Mesenchymal stem cell (in vitro differentiated cells and primary cell): Measurements from ENCODE around the gene LHFPL2.
A peak's percentile ranks its signal among the peaks of the same experiment; 100 is the strongest.
"Not testable (repeated sequence)": the region's sequence is repeated elsewhere in the genome, so short reads cannot be mapped to it uniquely, and the experiment has no call there.

Experiments
- DNase-seq: peaks from one replicate; pipeline ENCODE4 v3.0.0-alpha.2; 2013
- H2AFZ ChIP-seq: one replicate; pipeline ENCODE4 v1.6.1; 2013; ENCODE audit warnings: low read depth, mild to moderate bottlenecking, control low read depth, inconsistent platforms, low read length, moderate library complexity
- H2AK5ac ChIP-seq: 2 replicates; pipeline ENCODE4 v1.6.1; 2013; ENCODE audit warnings: low read length, moderate library complexity, mild to moderate bottlenecking, inconsistent platforms; ENCODE audit not compliant: severe bottlenecking
- H2BK120ac ChIP-seq: one replicate; pipeline ENCODE4 v1.6.1; 2013; ENCODE audit warnings: low read depth, mild to moderate bottlenecking, inconsistent platforms, low read length, moderate library complexity
- H2BK12ac ChIP-seq, 2 experiments: one replicate each; pipeline ENCODE4 v1.6.1; 2013; ENCODE audit warnings: inconsistent platforms in 2 of 2, low read length in 2 of 2, mild to moderate bottlenecking in 2 of 2, moderate library complexity in 2 of 2, control low read depth in 1 of 2
- H2BK15ac ChIP-seq: one replicate; pipeline ENCODE4 v1.6.1; 2013; ENCODE audit warnings: mild to moderate bottlenecking, low read depth, inconsistent platforms; ENCODE audit not compliant: poor library complexity, severe bottlenecking
- H2BK5ac ChIP-seq: 2 replicates; pipeline ENCODE4 v1.6.1; 2013; ENCODE audit warnings: low read depth, mild to moderate bottlenecking, low read length, control low read depth, inconsistent platforms; ENCODE audit not compliant: poor library complexity, severe bottlenecking
- H3K14ac ChIP-seq, 2 experiments: one replicate each; pipeline ENCODE4 v1.6.1; 2013; ENCODE audit warnings: inconsistent platforms in 2 of 2, low read length in 2 of 2, control low read depth in 1 of 2, mild to moderate bottlenecking in 1 of 2, moderate library complexity in 1 of 2
- H3K18ac ChIP-seq, 2 experiments: one replicate each; pipeline ENCODE4 v1.6.1; 2013; ENCODE audit warnings: inconsistent platforms in 2 of 2, low read length in 2 of 2, control low read depth in 1 of 2, low read depth in 1 of 2, mild to moderate bottlenecking in 1 of 2
- H3K23ac ChIP-seq, 2 experiments: one replicate each; pipeline ENCODE4 v1.6.1; 2013; ENCODE audit warnings: inconsistent platforms in 2 of 2, low read length in 2 of 2, mild to moderate bottlenecking in 2 of 2, moderate library complexity in 2 of 2, control low read depth in 1 of 2
- H3K27ac ChIP-seq: 2 replicates; pipeline ENCODE4 v1.5.1; 2013; ENCODE audit warnings: mild to moderate bottlenecking, moderate library complexity, low read length, control low read depth, inconsistent platforms; ENCODE audit not compliant: poor library complexity, severe bottlenecking
- H3K27me3 ChIP-seq, 2 experiments: 2 replicates each; pipeline versions ENCODE4 v1.6.1 to v1.7.0; 2013; ENCODE audit warnings: low read length in 2 of 2, mild to moderate bottlenecking in 2 of 2, moderate library complexity in 2 of 2, control low read depth in 1 of 2, inconsistent platforms in 1 of 2; ENCODE audit not compliant: control insufficient read depth in 1 of 2, insufficient read depth in 1 of 2
- H3K36me3 ChIP-seq, 2 experiments: 2 replicates each; pipeline versions ENCODE4 v1.6.1 to v1.7.0; 2013; ENCODE audit warnings: low read length in 2 of 2, control low read depth in 1 of 2, inconsistent platforms in 1 of 2, low read depth in 1 of 2, mild to moderate bottlenecking in 1 of 2; ENCODE audit not compliant: insufficient read depth in 2 of 2, control insufficient read depth in 1 of 2
- H3K4ac ChIP-seq, 2 experiments: one replicate each; pipeline ENCODE4 v1.6.1; 2013; ENCODE audit warnings: inconsistent platforms in 2 of 2, low read length in 2 of 2, mild to moderate bottlenecking in 2 of 2, moderate library complexity in 2 of 2, control low read depth in 1 of 2, low read depth in 1 of 2
- H3K4me1 ChIP-seq: 2 replicates; pipeline ENCODE4 v1.6.1; 2013; ENCODE audit warnings: low read depth, low read length, control low read depth; ENCODE audit not compliant: control insufficient read depth, insufficient read depth
- H3K4me2 ChIP-seq: 2 replicates; pipeline ENCODE4 v1.6.1; 2013; ENCODE audit warnings: low read length, mild to moderate bottlenecking, inconsistent platforms; ENCODE audit not compliant: poor library complexity, severe bottlenecking
- H3K4me3 ChIP-seq, 2 experiments: 2 replicates each; pipeline versions ENCODE4 v1.5.1 to v1.7.0; 2013; ENCODE audit warnings: low read length in 2 of 2, mild to moderate bottlenecking in 2 of 2, control low read depth in 1 of 2, low read depth in 1 of 2; ENCODE audit not compliant: insufficient read depth in 1 of 2
- H3K79me1 ChIP-seq: replicated peaks from 2 replicates; pipeline ENCODE4 v1.6.1; 2013; ENCODE audit warnings: mild to moderate bottlenecking, control low read depth, low read length, inconsistent platforms; ENCODE audit not compliant: poor library complexity, severe bottlenecking
- H3K9ac ChIP-seq: 2 replicates; pipeline ENCODE4 v1.7.0; 2013; ENCODE audit warnings: mild to moderate bottlenecking, low read length, moderate library complexity
- H3K9me3 ChIP-seq: 2 replicates; pipeline ENCODE4 v1.7.0; 2013; ENCODE audit warnings: mild to moderate bottlenecking, low read length; ENCODE audit not compliant: control insufficient read depth
- H4K8ac ChIP-seq: one replicate; pipeline ENCODE4 v1.6.1; 2013; ENCODE audit warnings: inconsistent platforms, mild to moderate bottlenecking, low read length, moderate library complexity
- H4K91ac ChIP-seq: one replicate; pipeline ENCODE4 v1.6.1; 2013; ENCODE audit warnings: mild to moderate bottlenecking, low read length, inconsistent platforms
- WGBS: methylation state at CpG from one replicate; pipeline ENCODE4 v1.1.7; 2013; ENCODE audit warnings: mixed read lengths; 5-methylcytosine and 5-hydroxymethylcytosine counted together

Gene LHFPL2

GRCh38 chr5:78683905-78684304 is 35.3 kb upstream of the LHFPL2 start:
- not testable (repeated sequence) for H3K4me3 ChIP-seq, H2AK5ac ChIP-seq, H3K27ac ChIP-seq, H3K4ac ChIP-seq, H2BK15ac ChIP-seq, H2BK120ac ChIP-seq, H2BK5ac ChIP-seq, H2AFZ ChIP-seq, H2BK12ac ChIP-seq, H3K4me2 ChIP-seq, H3K18ac ChIP-seq, H4K91ac ChIP-seq, H3K79me1 ChIP-seq, DNase-seq, H4K8ac ChIP-seq, H3K23ac ChIP-seq, H3K4me1 ChIP-seq, H3K9me3 ChIP-seq, H3K27me3 ChIP-seq, H3K14ac ChIP-seq, H3K9ac ChIP-seq, H3K36me3 ChIP-seq
- WGBS, result 100% methylated on average over 2 of the region's 5 CpGs

DNA sequence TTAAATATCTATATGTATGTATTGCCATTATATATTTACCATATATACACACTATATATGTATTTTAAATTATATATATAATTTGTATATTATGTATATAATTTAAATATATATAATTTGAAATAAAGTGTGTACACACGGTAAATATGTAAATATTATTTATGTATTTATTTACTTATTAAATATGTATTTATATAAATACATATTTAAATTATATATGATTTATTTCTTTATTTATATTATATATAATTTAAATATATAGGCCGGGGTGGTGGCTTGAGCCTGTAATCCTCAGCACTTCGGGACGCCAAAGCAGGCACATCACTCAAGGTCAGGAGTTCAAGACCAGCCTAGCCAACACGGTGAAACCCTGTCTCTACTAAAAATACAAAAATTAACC is 31.3 kb upstream of the LHFPL2 start:
- no peak overlapping the region for H3K9ac ChIP-seq
- H3K9me3 ChIP-seq, result no peaks in the 10 kb centered on the region
- H2BK15ac ChIP-seq, result no peak overlapping the region
- H3K27me3 ChIP-seq, result no peaks in the 10 kb centered on the region
- no peaks in the 10 kb centered on the region for H3K36me3 ChIP-seq
- H2AK5ac ChIP-seq, result no peak overlapping the region
- H4K91ac ChIP-seq, result no peak overlapping the region
- H3K27ac ChIP-seq, result no peak overlapping the region
- no peak overlapping the region for H3K23ac ChIP-seq
- no peak for DNase-seq
- H2AFZ ChIP-seq, result no peak overlapping the region
- no peak overlapping the region for H2BK12ac ChIP-seq
- H2BK5ac ChIP-seq, result no peak overlapping the region
- H3K14ac ChIP-seq, result no peak overlapping the region
- 100% methylated on average over 3 of the region's 5 CpGs for WGBS
- H3K4ac ChIP-seq, result no peak overlapping the region
- no peaks in the 10 kb centered on the region for H3K79me1 ChIP-seq
- no peak overlapping the region for H3K4me2 ChIP-seq
- no peak overlapping the region for H3K18ac ChIP-seq
- no peak overlapping the region for H3K4me3 ChIP-seq
- no peak overlapping the region for H2BK120ac ChIP-seq
- H3K4me1 ChIP-seq, result peaks cover 1% of the 10 kb centered on the region
- H4K8ac ChIP-seq, result no peak overlapping the region

DNA sequence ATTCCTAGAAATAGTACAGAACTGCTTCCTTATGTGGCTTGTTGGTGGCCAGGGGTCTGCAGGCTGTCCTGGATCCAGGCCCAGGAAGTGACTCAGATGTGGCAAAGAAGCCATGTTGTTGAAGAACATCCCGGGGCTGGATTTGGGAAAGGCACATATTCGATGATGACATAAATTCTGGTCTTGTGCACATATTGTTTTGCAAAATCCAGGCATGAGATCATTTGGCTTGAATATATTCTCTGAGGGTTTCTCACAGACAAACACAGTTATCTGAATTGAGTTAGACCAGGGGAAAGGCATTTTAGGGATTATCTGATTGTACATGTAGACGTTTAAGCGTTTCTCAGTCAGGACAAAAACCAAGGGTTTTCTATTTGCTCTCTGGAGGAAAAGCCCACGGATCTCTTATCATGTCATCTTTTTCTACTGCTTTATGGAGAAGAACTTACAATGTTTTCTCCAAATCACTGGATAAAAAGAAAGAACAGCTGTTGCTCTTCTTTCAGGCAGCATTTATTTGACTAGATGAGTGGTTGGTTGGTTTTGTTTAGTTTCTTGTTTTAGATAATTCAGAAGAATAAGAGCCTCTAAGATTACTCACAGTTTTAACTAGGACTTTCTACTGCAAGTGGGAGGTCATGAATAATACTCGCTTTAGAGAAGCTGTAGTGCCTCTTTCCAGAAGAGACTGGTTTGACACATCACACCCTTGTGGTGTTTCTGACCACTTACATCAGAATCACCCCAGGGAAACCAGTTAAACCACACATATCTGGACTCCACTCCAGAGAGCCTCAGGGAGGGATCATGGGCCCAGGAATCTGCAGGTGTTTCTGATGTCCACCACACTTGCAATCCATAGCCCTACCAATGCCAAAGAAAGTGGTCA is 29.5 kb upstream of the LHFPL2 start:
- Histone ChIP-seq H3K4me1 (peaks cover 1% of the 10 kb centered on the region), H3K9ac (peak overlapping the region; percentile 96), H3K79me1 (no peaks in the 10 kb centered on the region), H3K23ac (no peak overlapping the region), H2BK5ac (peak overlapping the region; percentile 4), H2AFZ (no peak overlapping the region), H4K91ac (no peak overlapping the region), H3K27me3 (no peaks in the 10 kb centered on the region), H3K18ac (peak overlapping the region; percentile 21 to 43), H3K27ac (no peak overlapping the region), H3K9me3 (no peaks in the 10 kb centered on the region), H3K4me3 (peak overlapping the region in 1 of 2 experiments; percentile 54), H2BK120ac (no peak overlapping the region), H4K8ac (no peak overlapping the region), H3K4me2 (no peak overlapping the region), H2BK12ac (no peak overlapping the region), H3K14ac (no peak overlapping the region), H3K4ac (no peak overlapping the region), H2BK15ac (no peak overlapping the region), H3K36me3 (no peaks in the 10 kb centered on the region), H2AK5ac (no peak overlapping the region)
- DNase-seq, result peak; percentile 91
- 17% methylated on average over 5 of the region's 6 CpGs for WGBS

DNA sequence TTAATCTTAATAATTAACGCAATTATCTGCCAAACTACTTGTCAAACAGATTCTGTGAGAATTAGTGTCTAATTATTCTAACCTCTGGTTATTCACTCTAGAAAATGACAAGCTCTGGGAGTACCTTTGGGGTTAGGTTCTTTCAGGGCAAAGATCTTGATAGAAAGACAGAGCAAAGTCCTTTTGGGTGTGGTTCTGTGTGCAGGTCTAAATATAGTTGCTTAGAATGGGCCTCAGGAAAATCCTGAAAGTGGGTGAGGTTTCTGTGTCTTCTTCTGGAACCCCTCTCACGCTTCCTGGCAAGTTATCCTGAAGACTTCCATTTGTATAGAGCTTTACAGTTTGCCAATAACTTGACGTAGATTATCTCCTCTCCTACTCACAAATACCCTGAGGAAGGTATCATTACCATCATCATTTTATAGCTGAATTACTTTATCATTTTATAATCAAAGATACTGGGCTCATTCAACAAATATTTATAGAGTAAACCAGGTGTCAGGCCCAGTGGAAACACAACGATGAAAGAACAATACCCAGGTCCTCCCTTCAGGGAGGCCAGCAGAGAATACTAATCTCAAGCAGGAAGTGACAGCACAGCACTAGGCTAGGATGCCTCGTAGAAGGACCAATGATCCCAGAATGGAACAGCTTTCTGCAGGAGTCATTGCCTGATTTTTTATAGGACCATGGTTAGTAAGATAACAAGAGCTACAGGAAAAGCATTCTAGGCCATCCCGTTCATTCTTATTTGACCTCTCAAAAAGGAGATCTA is 27.6 kb upstream of the LHFPL2 start:
- no peak overlapping the region for H3K18ac ChIP-seq
- H3K4me3 ChIP-seq, result no peak overlapping the region
- H3K79me1 ChIP-seq, result no peaks in the 10 kb centered on the region
- H4K91ac ChIP-seq, result no peak overlapping the region
- no peak overlapping the region for H3K9ac ChIP-seq
- H3K36me3 ChIP-seq, result no peaks in the 10 kb centered on the region
- DNase-seq, result no peak
- no peak overlapping the region for H3K4me2 ChIP-seq
- no peak overlapping the region for H2AK5ac ChIP-seq
- 98% methylated on average over 4 of the region's 6 CpGs for WGBS
- H2BK120ac ChIP-seq, result no peak overlapping the region
- H4K8ac ChIP-seq, result no peak overlapping the region
- H3K9me3 ChIP-seq, result no peaks in the 10 kb centered on the region
- H2AFZ ChIP-seq, result no peak overlapping the region
- H2BK5ac ChIP-seq, result no peak overlapping the region
- H3K4me1 ChIP-seq, result peaks cover 1% of the 10 kb centered on the region
- no peak overlapping the region for H3K23ac ChIP-seq
- H3K27me3 ChIP-seq, result no peaks in the 10 kb centered on the region
- no peak overlapping the region for H2BK15ac ChIP-seq
- no peak overlapping the region for H3K14ac ChIP-seq
- H2BK12ac ChIP-seq, result no peak overlapping the region
- H3K27ac ChIP-seq, result no peak overlapping the region
- no peak overlapping the region for H3K4ac ChIP-seq
